Measurements from ENCODE around the gene CRADD.

GRCh38 chr12:93722179-93722578 lies 45.0 kb downstream of the CRADD start:
- TF ChIP-seq REST (IDR thresholded peaks at IDR 0.05; ENCODE audit: low read depth) = no peak
- no peak for TF ChIP-seq TAF1 (IDR thresholded peaks at IDR 0.05; ENCODE audit: low read depth)
